Astrocyte (in vitro differentiated cells and primary cell): ENCODE data around the gene TMEM222. TPM values are rescaled to one million over a fixed set of nuclear protein-coding genes. Genes with fewer than 3 reads are reported as not detected.

Source experiments
- DNase-seq: peaks from one replicate; pipeline ENCODE4 v3.0.0-alpha.2; 2010; ENCODE audit warnings: low read depth
- FAIRE-seq: peaks from 2 replicates; lab custom pipeline; 2011; peaks lifted over from hg19 to GRCh38; lab: Jason Lieb, UNC
- H2AFZ ChIP-seq: 2 replicates; pipeline ENCODE4 v1.6.0; 2012; ENCODE audit warnings: low read depth, low read length, inconsistent platforms
- H3K27ac ChIP-seq: 2 replicates; pipeline ENCODE4 v1.5.1; 2011; ENCODE audit warnings: low read depth, low read length, inconsistent platforms
- H3K27me3 ChIP-seq: 2 replicates; pipeline ENCODE4 v1.6.0; 2011; ENCODE audit warnings: low read length, inconsistent platforms; ENCODE audit not compliant: insufficient read depth
- H3K36me3 ChIP-seq: 2 replicates; pipeline ENCODE4 v1.5.1; 2011; ENCODE audit warnings: low read length, inconsistent platforms; ENCODE audit not compliant: insufficient read depth
- H3K4me1 ChIP-seq: 2 replicates; pipeline ENCODE4 v1.5.1; 2011; ENCODE audit warnings: low read length, inconsistent platforms; ENCODE audit not compliant: insufficient read depth
- H3K4me2 ChIP-seq: 2 replicates; pipeline ENCODE4 v1.6.0; 2012; ENCODE audit warnings: low read length, inconsistent platforms
- H3K4me3 ChIP-seq: 2 replicates; pipeline ENCODE4 v1.5.1; 2011; ENCODE audit warnings: low read depth, mild to moderate bottlenecking, low read length, inconsistent platforms; ENCODE audit not compliant: insufficient read depth
- H3K79me2 ChIP-seq: 2 replicates; pipeline ENCODE4 v1.6.0; 2012; ENCODE audit warnings: mild to moderate bottlenecking, low read length, inconsistent platforms; ENCODE audit not compliant: insufficient read depth
- H3K9ac ChIP-seq: 2 replicates; pipeline ENCODE4 v1.6.0; 2012; ENCODE audit warnings: mild to moderate bottlenecking, low read length, inconsistent platforms
- H3K9me3 ChIP-seq: 2 replicates; pipeline ENCODE4 v1.5.1; 2012; ENCODE audit warnings: low read depth, mild to moderate bottlenecking, low read length, inconsistent platforms; ENCODE audit not compliant: insufficient read depth
- H4K20me1 ChIP-seq: 2 replicates; pipeline ENCODE4 v1.6.0; 2012; ENCODE audit warnings: low read length, inconsistent platforms; ENCODE audit not compliant: insufficient read depth
- H3K27ac Mint-ChIP-seq: one replicate; pipeline ENCODE4 v1.8.0; 2021; ENCODE audit warnings: mild to moderate bottlenecking, mixed read lengths; ENCODE audit not compliant: unreplicated experiment
- H3K27me3 Mint-ChIP-seq: one replicate; pipeline ENCODE4 v1.8.0; 2021; ENCODE audit warnings: low read depth, mixed read lengths; ENCODE audit not compliant: unreplicated experiment
- H3K36me3 Mint-ChIP-seq: one replicate; pipeline ENCODE4 v1.8.0; 2021; ENCODE audit warnings: low read depth, mixed read lengths; ENCODE audit not compliant: unreplicated experiment
- H3K4me1 Mint-ChIP-seq: one replicate; pipeline ENCODE4 v1.8.0; 2021; ENCODE audit warnings: low read depth, mixed read lengths; ENCODE audit not compliant: unreplicated experiment
- H3K4me3 Mint-ChIP-seq: one replicate; pipeline ENCODE4 v1.8.0; 2021; ENCODE audit warnings: mild to moderate bottlenecking, moderate library complexity, mixed read lengths; ENCODE audit not compliant: unreplicated experiment
- H3K9me3 Mint-ChIP-seq: one replicate; pipeline ENCODE4 v1.8.0; 2021; ENCODE audit warnings: mild to moderate bottlenecking, mixed read lengths; ENCODE audit not compliant: unreplicated experiment
- CTCF ChIP-seq: IDR thresholded peaks from 2 replicates; pipeline ENCODE4 v1.5.1; 2011; ENCODE audit warnings: low read depth, mild to moderate bottlenecking, inconsistent platforms, low read length, moderate library complexity; ENCODE audit not compliant: insufficient read depth
- EZH2 ChIP-seq: IDR thresholded peaks from 2 replicates; pipeline ENCODE4 v1.6.1; 2012; ENCODE audit warnings: mild to moderate bottlenecking, low read length, inconsistent platforms; ENCODE audit not compliant: insufficient read depth
- total RNA-seq: library from RNA; stranded (reverse); gene quantifications from 2 replicates; pipeline ENCODE4 v1.2.1, GENCODE V29; 2021

The TMEM222 gene
- total RNA-seq, 1 donor from 2014 or later = 46.0 TPM

- H3K4me3 Mint-ChIP-seq = no peak overlapping the region
- no peaks in the 10 kb centered on the region for H4K20me1 ChIP-seq
- H3K4me3 ChIP-seq = no peak overlapping the region
- H3K27ac ChIP-seq = no peak overlapping the region
- no peak overlapping the region for H3K9ac ChIP-seq
- FAIRE-seq (no peak), DNase-seq (no peak)
- no peak overlapping the region for H3K27ac Mint-ChIP-seq
- peaks cover 24% of the 10 kb centered on the region for H3K36me3 Mint-ChIP-seq
- H3K36me3 ChIP-seq = peaks cover 3% of the 10 kb centered on the region
- TF ChIP-seq CTCF (no peak), EZH2 (no peak)
- no peaks in the 10 kb centered on the region for H3K9me3 ChIP-seq
- peaks cover 27% of the 10 kb centered on the region for H3K27me3 Mint-ChIP-seq
- no peaks in the 10 kb centered on the region for H3K9me3 Mint-ChIP-seq
- no peaks in the 10 kb centered on the region for H3K79me2 ChIP-seq
- H2AFZ ChIP-seq = no peak overlapping the region
- H3K27me3 ChIP-seq = no peaks in the 10 kb centered on the region
- no peaks in the 10 kb centered on the region for H3K4me1 ChIP-seq
- H3K4me1 Mint-ChIP-seq = no peaks in the 10 kb centered on the region
- H3K4me2 ChIP-seq = no peak overlapping the region
Observed at GRCh38 chr1:27356277-27356618, 34.3 kb downstream of the TMEM222 start.

GRCh38 chr1:27356619-27357280, 34.8 kb downstream of the TMEM222 start:
- no peak overlapping the region for H3K27ac ChIP-seq
- no peak for DNase-seq
- no peaks in the 10 kb centered on the region for H3K9me3 Mint-ChIP-seq
- no peaks in the 10 kb centered on the region for H3K4me1 Mint-ChIP-seq
- no peaks in the 10 kb centered on the region for H3K4me1 ChIP-seq
- H3K27me3 ChIP-seq = no peaks in the 10 kb centered on the region
- peaks cover 27% of the 10 kb centered on the region for H3K36me3 Mint-ChIP-seq
- H3K36me3 ChIP-seq = peaks cover 3% of the 10 kb centered on the region
- TF ChIP-seq EZH2 = no peak
- TF ChIP-seq CTCF = no peak
- no peak overlapping the region for H3K4me3 Mint-ChIP-seq
- no peaks in the 10 kb centered on the region for H3K79me2 ChIP-seq
- H3K4me3 ChIP-seq = no peak overlapping the region
- no peaks in the 10 kb centered on the region for H3K9me3 ChIP-seq
- H3K9ac ChIP-seq = no peak overlapping the region
- no peak overlapping the region for H2AFZ ChIP-seq
- H4K20me1 ChIP-seq = no peaks in the 10 kb centered on the region
- H3K4me2 ChIP-seq = no peak overlapping the region
- no peak overlapping the region for H3K27ac Mint-ChIP-seq
- H3K27me3 Mint-ChIP-seq = peaks cover 28% of the 10 kb centered on the region
- no peak for FAIRE-seq

- Mint-ChIP-seq H3K4me3 (no peak overlapping the region), H3K27ac (no peak overlapping the region), H3K36me3 (peaks cover 31% of the 10 kb centered on the region), H3K9me3 (no peaks in the 10 kb centered on the region), H3K4me1 (no peaks in the 10 kb centered on the region), H3K27me3 (peaks cover 33% of the 10 kb centered on the region)
- peak overlapping the region; percentile 67 for H3K4me2 ChIP-seq
- no peaks in the 10 kb centered on the region for H3K79me2 ChIP-seq
- H2AFZ ChIP-seq = peak overlapping the region; percentile 16
- no peak overlapping the region for H3K27ac ChIP-seq
- H3K27me3 ChIP-seq = no peaks in the 10 kb centered on the region
- FAIRE-seq (no peak), DNase-seq (no peak)
- H3K4me3 ChIP-seq = no peak overlapping the region
- H3K9me3 ChIP-seq = no peaks in the 10 kb centered on the region
- peaks cover 3% of the 10 kb centered on the region for H3K36me3 ChIP-seq
- H3K4me1 ChIP-seq = no peaks in the 10 kb centered on the region
- TF ChIP-seq CTCF (peak; percentile 72), EZH2 (no peak)
- no peaks in the 10 kb centered on the region for H4K20me1 ChIP-seq
- H3K9ac ChIP-seq = no peak overlapping the region
Observed at GRCh38 chr1:27357281-27358037, 35.5 kb downstream of the TMEM222 start.
